Neural cell (in vitro differentiated cells): Measurements from ENCODE around the gene BRIP1.

Experiments
- CTCF ChIP-seq: fragments of 450-650 bp; IDR thresholded peaks from 2 replicates; pipeline ENCODE4 v1.5.1; 2014; ENCODE audit warnings: antibody characterized with exemption, mild to moderate bottlenecking, moderate library complexity; ENCODE audit not compliant: poor library complexity, severe bottlenecking
- EP300 ChIP-seq: fragments of 450-650 bp; conservative IDR thresholded peaks from 2 replicates; pipeline ENCODE4 v1.6.1; 2014; ENCODE audit warnings: antibody characterized with exemption, mild to moderate bottlenecking, moderate library complexity; ENCODE audit not compliant: poor library complexity, severe bottlenecking
- EZH2 ChIP-seq: fragments of 200-600, 300-800 bp; shearing (Covaris generic), sonication (generic); IDR thresholded peaks from 2 replicates; pipeline ENCODE4 v1.6.1; 2014; ENCODE audit warnings: antibody characterized with exemption, low read length, borderline replicate concordance, mild to moderate bottlenecking; ENCODE audit not compliant: insufficient read depth, poor library complexity, severe bottlenecking
- MXI1 ChIP-seq: fragments of 450-650 bp; conservative IDR thresholded peaks from 2 replicates; pipeline ENCODE4 v1.6.1; 2014; ENCODE audit warnings: antibody characterized with exemption, mild to moderate bottlenecking; ENCODE audit not compliant: poor library complexity, severe bottlenecking
- POLR2AphosphoS5 ChIP-seq: IDR thresholded peaks from 2 replicates; pipeline ENCODE4 v1.6.1; 2012
- REST ChIP-seq: IDR thresholded peaks from 2 replicates; pipeline ENCODE4 v1.6.1; 2012; ENCODE audit warnings: borderline replicate concordance
- TAF1 ChIP-seq: IDR thresholded peaks from 2 replicates; pipeline ENCODE4 v1.6.1; 2012; ENCODE audit warnings: low read depth

- TF ChIP-seq EZH2 (no peak), REST (no peak), MXI1 (no peak), CTCF (no peak), POLR2AphosphoS5 (no peak), EP300 (no peak), TAF1 (no peak)
These were observed 167.5 kb downstream of the BRIP1 start for GRCh38 chr17:61695779-61696337.
